Breast epithelium (tissue), 4 donors: Measurements from ENCODE around the gene SEMA4G. TPM values are rescaled to one million over a fixed set of nuclear protein-coding genes. Genes with fewer than 3 reads are reported as not detected.

Source experiments
- DNase-seq, 2 donors: peaks; one replicate each; pipeline ENCODE4 v3.0.0-alpha.2; 2019; ENCODE audit warnings: low spot score in 2 of 2
- H3K27ac ChIP-seq, 2 donors: fragments of 200-600 bp; sonication (generic) in 1 of 2; one replicate each; pipeline ENCODE4 v1.5.1; 2016 to 2019; ENCODE audit warnings: mild to moderate bottlenecking in 1 of 2
- H3K27me3 ChIP-seq, 2 donors: fragments of 200-600 bp; sonication (generic) in 1 of 2; one replicate each; pipeline versions ENCODE4 v1.5.1 to v1.6.0; 2017 to 2019; ENCODE audit warnings: control low read depth in 1 of 2, mild to moderate bottlenecking in 1 of 2
- H3K36me3 ChIP-seq: fragments of 200-600 bp; one replicate; pipeline ENCODE4 v1.5.1; 2019
- H3K4me1 ChIP-seq, 2 donors: fragments of 200-600 bp; sonication (generic); one replicate each; pipeline ENCODE4 v1.5.1; 2016 to 2019; ENCODE audit warnings: control low read depth in 1 of 2
- H3K4me3 ChIP-seq, 3 donors: fragments of 200-600 bp; sonication (generic); 1 replicate in 2 of 3; 2 replicates in 1 of 3; pipeline ENCODE4 v1.5.1; 2016 to 2019; ENCODE audit warnings: mild to moderate bottlenecking in 3 of 3, moderate library complexity in 2 of 3
- H3K9me3 ChIP-seq, 2 donors: fragments of 200-600 bp; sonication (generic) in 1 of 2; one replicate each; pipeline ENCODE4 v1.5.1; 2016 to 2019; ENCODE audit warnings: control low read depth in 1 of 2
- POLR2A ChIP-seq: fragments of 450-650 bp; IDR thresholded peaks from one replicate; pipeline ENCODE4 v1.6.1; 2016; ENCODE audit warnings: antibody characterized with exemption, mild to moderate bottlenecking, moderate library complexity
- POLR2AphosphoS5 ChIP-seq, 3 donors: sonication (generic); formaldehyde crosslinking; IDR thresholded peaks; one replicate each; pipeline ENCODE4 v1.6.1; 2017; ENCODE audit warnings: antibody characterized with exemption in 3 of 3
- intact Hi-C: fragments of 100-400 bp; cut with DNase I; formaldehyde crosslinking; loops from one replicate; pipeline ENCODE4 v1.15.1; 2023; ENCODE audit warnings: low total_unique reads
- total RNA-seq, 3 donors: library from RNA; depleted of rRNA; stranded (reverse); fragments of >200 nt; gene quantifications; one replicate each; pipeline ENCODE4 v1.1.0, GENCODE V29; 2016
- TF ChIP-seq, protein P1 (sequence below), 3 donors: fragments of 450-650 bp; IDR thresholded peaks; one replicate each; pipeline ENCODE4 v1.5.1; 2016 to 2017; ENCODE audit warnings: antibody characterized with exemption in 3 of 3, mild to moderate bottlenecking in 3 of 3, moderate library complexity in 3 of 3

Gene SEMA4G
- total RNA-seq, 3 donors from 2014 or later = 0.48 to 2.9 (median 2.2) TPM

DNA sequence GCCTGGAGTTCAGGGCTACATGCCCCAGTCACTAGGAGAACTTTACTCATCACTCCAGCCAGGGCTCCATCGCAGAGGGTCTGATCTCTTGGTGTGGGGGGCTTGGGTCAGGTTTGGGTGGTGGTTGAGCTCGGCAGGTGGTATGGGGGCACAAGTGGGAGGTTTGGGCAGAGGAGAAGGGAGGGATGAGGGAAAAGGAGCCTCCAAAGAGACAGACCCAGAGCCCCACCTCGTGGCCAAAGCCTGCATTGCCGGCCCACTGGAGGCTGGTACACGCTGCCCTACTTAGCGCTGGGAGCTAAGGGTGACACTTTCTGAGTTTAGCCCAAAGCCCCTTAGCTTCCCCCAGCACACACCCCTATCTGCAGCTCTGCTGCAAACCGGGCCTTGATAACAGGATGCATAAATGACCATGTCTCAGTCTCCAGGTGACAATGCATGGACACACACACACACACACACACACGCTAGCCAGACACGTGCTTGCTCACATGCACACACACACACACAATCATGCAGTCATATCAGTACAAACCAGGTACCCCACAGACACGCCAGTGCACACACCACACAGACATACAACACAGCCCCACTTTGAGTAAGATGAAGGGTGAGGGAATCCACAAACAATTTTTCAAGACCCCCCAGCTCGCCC, 45.1 kb downstream of the SEMA4G start:
- no peaks in the 10 kb centered on the region for H3K36me3 ChIP-seq
- H3K4me1 ChIP-seq = peaks cover 3 to 9% of the 10 kb centered on the region in 2 donors
- no peak overlapping the region for H3K4me3 ChIP-seq
- H3K9me3 ChIP-seq = no peaks in the 10 kb centered on the region
- TF ChIP-seq, protein P1, sequence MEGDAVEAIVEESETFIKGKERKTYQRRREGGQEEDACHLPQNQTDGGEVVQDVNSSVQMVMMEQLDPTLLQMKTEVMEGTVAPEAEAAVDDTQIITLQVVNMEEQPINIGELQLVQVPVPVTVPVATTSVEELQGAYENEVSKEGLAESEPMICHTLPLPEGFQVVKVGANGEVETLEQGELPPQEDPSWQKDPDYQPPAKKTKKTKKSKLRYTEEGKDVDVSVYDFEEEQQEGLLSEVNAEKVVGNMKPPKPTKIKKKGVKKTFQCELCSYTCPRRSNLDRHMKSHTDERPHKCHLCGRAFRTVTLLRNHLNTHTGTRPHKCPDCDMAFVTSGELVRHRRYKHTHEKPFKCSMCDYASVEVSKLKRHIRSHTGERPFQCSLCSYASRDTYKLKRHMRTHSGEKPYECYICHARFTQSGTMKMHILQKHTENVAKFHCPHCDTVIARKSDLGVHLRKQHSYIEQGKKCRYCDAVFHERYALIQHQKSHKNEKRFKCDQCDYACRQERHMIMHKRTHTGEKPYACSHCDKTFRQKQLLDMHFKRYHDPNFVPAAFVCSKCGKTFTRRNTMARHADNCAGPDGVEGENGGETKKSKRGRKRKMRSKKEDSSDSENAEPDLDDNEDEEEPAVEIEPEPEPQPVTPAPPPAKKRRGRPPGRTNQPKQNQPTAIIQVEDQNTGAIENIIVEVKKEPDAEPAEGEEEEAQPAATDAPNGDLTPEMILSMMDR (IDR thresholded peaks at IDR 0.05) = peak; percentile 85 to 91 (median 90)
- TF ChIP-seq POLR2AphosphoS5 (IDR thresholded peaks at IDR 0.05) = no peak
- intact Hi-C loops = no loop called here
- peak; percentile 68 to 85 for DNase-seq
- H3K27ac ChIP-seq = no peak overlapping the region
- H3K27me3 ChIP-seq = no peaks in the 10 kb centered on the region

DNA sequence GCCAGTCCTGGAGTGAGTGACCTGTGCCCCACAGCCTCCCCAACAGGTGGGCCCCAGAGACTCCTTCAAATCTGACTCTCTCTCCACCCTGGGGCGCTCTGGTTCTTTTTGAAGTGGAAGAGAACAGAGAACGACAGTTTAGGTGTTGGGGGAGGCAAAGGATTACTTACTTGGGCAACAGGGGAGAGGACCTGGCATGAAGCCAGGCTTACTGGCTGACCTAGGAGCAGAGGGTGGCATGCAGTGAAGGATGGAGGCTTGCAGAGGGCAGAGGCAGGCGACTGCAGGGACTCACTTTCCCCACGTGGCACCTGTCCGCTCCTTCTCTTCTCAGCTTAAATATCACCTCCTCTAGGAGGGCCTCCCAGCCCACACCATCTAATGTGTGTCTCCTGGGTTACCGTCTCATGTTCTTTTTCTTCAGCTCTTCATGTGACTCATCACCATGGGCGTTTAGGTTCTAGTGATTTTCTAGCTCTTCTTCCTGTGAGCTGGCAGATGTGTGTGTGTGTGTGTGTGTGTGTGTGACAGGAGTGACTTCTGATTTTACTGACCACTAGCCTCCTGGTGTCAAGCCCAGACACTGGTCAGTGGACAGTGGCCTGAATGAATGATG, 45.8 kb downstream of the SEMA4G start:
- H3K4me1 ChIP-seq = peaks cover 3 to 9% of the 10 kb centered on the region in 2 donors

DNA sequence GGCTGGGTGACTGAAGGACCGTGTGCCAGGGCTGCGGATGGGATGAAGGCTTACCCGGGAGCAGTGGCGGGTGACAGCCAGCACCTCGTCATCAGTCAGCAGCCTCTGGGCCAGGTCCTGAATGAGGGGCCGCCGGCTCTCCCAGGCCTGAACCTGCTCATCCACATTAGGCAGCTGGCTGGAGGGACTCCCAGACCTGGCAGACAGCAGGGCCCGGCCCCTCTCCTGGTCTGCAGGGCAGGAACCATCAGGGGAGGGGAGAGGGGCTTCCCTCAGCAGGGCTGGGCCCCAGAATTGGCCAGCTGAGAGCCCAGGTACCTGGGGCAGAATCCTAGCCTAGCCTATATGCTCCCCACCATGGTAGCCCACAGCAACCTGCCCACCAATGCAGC, 46.3 kb downstream of the SEMA4G start:
- no peak overlapping the region for H3K27ac ChIP-seq
- no peaks in the 10 kb centered on the region for H3K36me3 ChIP-seq
- TF ChIP-seq, protein P1 (IDR thresholded peaks at IDR 0.05) = no peak
- TF ChIP-seq POLR2A (no peak), POLR2AphosphoS5 (IDR thresholded peaks at IDR 0.05) (no peak)
- DNase-seq = no peak
- no peaks in the 10 kb centered on the region for H3K27me3 ChIP-seq
- H3K9me3 ChIP-seq = no peaks in the 10 kb centered on the region
- no peak overlapping the region for H3K4me3 ChIP-seq
- H3K4me1 ChIP-seq = peaks cover 3 to 9% of the 10 kb centered on the region in 2 donors
- intact Hi-C loops = no loop called here

More for the DNA sequence above, 45.8 kb downstream of the SEMA4G start:
- no peak overlapping the region for H3K4me3 ChIP-seq
- H3K27ac ChIP-seq = no peak overlapping the region
- no peaks in the 10 kb centered on the region for H3K9me3 ChIP-seq
- intact Hi-C loops = no loop called here
- no peaks in the 10 kb centered on the region for H3K36me3 ChIP-seq
- TF ChIP-seq POLR2A (no peak), POLR2AphosphoS5 (IDR thresholded peaks at IDR 0.05) (no peak)
- TF ChIP-seq, protein P1 (IDR thresholded peaks at IDR 0.05) = no peak
- H3K27me3 ChIP-seq = no peaks in the 10 kb centered on the region
- no peak for DNase-seq

DNA sequence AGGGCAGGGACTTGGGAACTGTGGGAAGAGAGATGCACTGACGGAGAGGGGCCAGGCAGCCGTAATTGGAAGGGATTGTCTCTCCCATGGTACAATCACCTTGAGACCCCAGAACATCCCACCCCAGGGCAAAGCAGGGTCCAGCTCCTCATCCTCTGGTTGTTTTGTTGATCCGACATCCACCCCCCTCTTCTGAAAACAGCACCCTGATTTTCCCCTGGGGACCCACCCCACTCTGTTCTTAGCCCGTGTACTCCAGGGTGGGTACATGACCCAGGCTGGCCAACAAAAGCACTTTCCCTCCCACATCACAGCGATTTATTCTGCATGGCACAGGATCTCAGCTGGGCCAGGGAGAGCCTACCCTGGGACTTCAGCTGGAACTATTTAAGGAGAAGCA, 47.5 kb downstream of the SEMA4G start:
- no peaks in the 10 kb centered on the region for H3K36me3 ChIP-seq
- intact Hi-C loops = no loop called here
- no peaks in the 10 kb centered on the region for H3K9me3 ChIP-seq
- DNase-seq = no peak
- H3K4me3 ChIP-seq = no peak overlapping the region
- peaks cover 3 to 9% of the 10 kb centered on the region in 2 donors for H3K4me1 ChIP-seq
- no peaks in the 10 kb centered on the region for H3K27me3 ChIP-seq
- no peak for TF ChIP-seq POLR2A
- TF ChIP-seq POLR2AphosphoS5 (IDR thresholded peaks at IDR 0.05) = no peak
- TF ChIP-seq, protein P1 (IDR thresholded peaks at IDR 0.05) = no peak
- H3K27ac ChIP-seq = no peak overlapping the region

DNA sequence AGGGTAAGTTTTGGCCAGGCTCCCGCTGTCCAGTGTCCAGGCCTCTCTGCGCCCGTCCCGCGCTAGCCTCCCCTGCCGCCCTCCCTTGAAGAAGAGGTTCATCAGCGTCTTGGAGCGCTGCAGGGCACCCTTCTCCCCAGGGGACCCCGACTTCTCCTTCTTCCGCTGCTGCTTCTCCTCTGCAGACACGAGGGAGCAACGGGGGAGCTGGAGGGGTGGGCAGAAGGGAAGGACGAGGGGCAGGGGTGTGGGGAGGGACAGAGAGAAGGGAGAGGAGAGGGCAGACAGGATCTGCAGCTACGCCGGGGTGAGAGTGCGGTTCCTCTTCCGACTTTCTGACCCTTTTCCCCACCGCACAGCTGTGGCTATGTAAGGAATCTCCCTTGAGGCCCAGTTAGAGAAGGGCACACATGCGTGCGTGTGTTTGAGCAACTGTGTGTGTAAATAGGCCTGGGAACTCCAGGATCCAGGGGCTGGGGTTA, 48.9 kb downstream of the SEMA4G start:
- H3K27me3 ChIP-seq = no peaks in the 10 kb centered on the region
- no peaks in the 10 kb centered on the region for H3K9me3 ChIP-seq
- H3K4me3 ChIP-seq = no peak overlapping the region
- no peak for TF ChIP-seq POLR2A
- no peak for TF ChIP-seq POLR2AphosphoS5 (IDR thresholded peaks at IDR 0.05)
- TF ChIP-seq, protein P1 (IDR thresholded peaks at IDR 0.05) = no peak
- H3K27ac ChIP-seq = peak overlapping the region in 1 of 2 donors; percentile 43
- intact Hi-C loops = no loop called here
- no peak for DNase-seq
- peaks cover 3% of the 10 kb centered on the region in 2 donors for H3K4me1 ChIP-seq
- H3K36me3 ChIP-seq = no peaks in the 10 kb centered on the region
